Ishikawa (cell line): ENCODE measurements around the gene LRRC3B.

Experiments
- EP300 ChIP-seq: IDR thresholded peaks from 2 replicates; pipeline ENCODE4 v1.6.1; 2012; ENCODE audit warnings: borderline replicate concordance
- FOXM1 ChIP-seq: IDR thresholded peaks from 2 replicates; pipeline ENCODE4 v1.6.1; 2012; ENCODE audit warnings: low read depth, borderline replicate concordance
- RAD21 ChIP-seq: IDR thresholded peaks from 2 replicates; pipeline ENCODE4 v1.6.1; 2012; ENCODE audit warnings: low read depth
- TAF1 ChIP-seq: IDR thresholded peaks from 2 replicates; pipeline ENCODE4 v1.6.1; 2012; ENCODE audit warnings: low read depth, mild to moderate bottlenecking
- YY1 ChIP-seq: IDR thresholded peaks from 2 replicates; pipeline ENCODE4 v1.6.1; 2012; ENCODE audit warnings: low read depth
- ZBTB7A ChIP-seq: IDR thresholded peaks from 2 replicates; pipeline ENCODE4 v1.6.1; 2012; ENCODE audit warnings: low read depth

DNA sequence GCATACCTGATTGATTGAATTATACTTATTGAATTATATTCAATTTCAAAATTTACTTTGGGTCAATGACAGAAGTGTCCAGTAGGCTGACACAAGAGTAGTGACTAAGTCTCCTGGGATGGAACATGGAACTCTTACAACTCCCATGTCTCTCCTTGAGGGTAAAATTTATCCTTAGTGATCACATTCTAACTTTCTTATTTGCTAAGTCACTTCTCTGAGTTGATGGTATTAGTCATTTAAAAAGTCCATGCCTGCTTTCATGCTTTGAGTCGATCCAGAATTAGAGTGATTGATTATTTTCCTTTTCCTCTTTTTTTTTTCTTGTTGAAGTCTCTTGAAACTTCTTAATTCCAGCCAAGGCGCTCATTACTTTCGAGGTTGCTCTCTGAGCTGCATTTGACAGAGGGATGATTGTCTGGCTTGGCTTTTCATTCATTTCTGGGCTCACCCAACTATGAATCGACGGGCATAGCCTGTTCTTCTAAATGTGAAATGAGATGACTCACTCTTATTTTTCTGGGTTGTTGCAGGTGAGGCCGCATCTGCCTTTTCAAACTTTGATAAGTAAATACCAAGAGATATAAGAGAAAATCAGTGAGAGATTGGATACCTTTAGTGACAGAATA lies 34.9 kb downstream of the LRRC3B start:
- no peak for TF ChIP-seq TAF1
- TF ChIP-seq RAD21, result no peak
- TF ChIP-seq FOXM1, result no peak
- TF ChIP-seq EP300, result no peak
- no peak for TF ChIP-seq ZBTB7A
- no peak for TF ChIP-seq YY1
